HG03378 (cell line): ENCODE data around the gene CDH5.

Source experiments
- ATAC-seq: cut with Tn5 transposase; IDR thresholded peaks from one replicate; pipeline ENCODE4 v1.9.1; 2021; ENCODE audit warnings: mild to moderate bottlenecking, moderate library complexity; ENCODE audit not compliant: unreplicated experiment

CDH5 gene

GRCh38 chr16:66390346-66391108 lies 24.0 kb downstream of the CDH5 start:
- ATAC-seq = no peak

GRCh38 chr16:66391726-66392670 lies 25.5 kb downstream of the CDH5 start:
- no peak for ATAC-seq

GRCh38 chr16:66395806-66396555 lies 29.5 kb downstream of the CDH5 start:
- ATAC-seq = no peak

- ATAC-seq = no peak
Observed at GRCh38 chr16:66397736-66398433, 31.4 kb downstream of the CDH5 start.

DNA sequence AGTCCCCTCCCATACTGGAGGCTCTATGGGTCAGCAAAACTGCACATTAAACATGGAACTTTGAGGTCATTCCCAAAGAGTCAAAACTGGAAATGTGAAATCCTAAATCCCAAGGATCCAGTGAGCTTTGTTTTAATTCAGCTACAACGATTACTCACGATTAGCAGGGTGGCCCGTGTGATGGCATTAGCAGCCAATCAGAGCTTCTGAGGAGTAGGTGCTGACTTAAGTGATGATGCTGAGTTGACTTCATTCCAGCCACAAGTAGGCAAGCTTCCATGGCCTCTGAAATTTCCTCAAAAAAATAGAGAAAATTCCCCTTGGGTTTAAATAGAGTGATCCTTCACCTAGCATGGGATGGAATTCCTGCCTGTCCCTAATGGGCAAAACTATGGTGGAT lies 32.5 kb downstream of the CDH5 start:
- ATAC-seq = no peak

DNA sequence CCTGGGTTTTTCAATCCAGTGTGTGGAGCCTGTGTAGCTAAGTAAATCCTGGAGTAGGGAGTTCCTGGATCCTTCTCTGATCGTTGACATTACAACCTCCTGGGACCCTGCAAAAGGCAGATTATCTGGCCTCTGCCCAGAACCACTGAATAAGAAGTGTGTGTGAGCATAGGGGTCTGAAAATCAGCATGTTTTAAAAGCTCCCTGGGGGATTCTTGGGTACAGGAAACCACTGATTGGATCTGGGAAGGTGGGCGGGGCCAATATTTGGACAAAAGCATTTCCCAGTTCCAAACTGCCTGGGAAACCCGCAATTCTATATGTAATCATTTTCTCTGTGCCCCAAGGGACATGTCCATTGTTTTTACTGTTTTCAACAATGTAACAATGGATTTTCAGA lies 33.4 kb downstream of the CDH5 start:
- ATAC-seq = no peak

GRCh38 chr16:66400503-66401380 lies 34.3 kb downstream of the CDH5 start:
- ATAC-seq = no peak

- ATAC-seq = no peak
Observed at GRCh38 chr16:66401610-66402009, 35.1 kb downstream of the CDH5 start.

GRCh38 chr16:66402166-66402565 lies 35.7 kb downstream of the CDH5 start:
- no peak for ATAC-seq

DNA sequence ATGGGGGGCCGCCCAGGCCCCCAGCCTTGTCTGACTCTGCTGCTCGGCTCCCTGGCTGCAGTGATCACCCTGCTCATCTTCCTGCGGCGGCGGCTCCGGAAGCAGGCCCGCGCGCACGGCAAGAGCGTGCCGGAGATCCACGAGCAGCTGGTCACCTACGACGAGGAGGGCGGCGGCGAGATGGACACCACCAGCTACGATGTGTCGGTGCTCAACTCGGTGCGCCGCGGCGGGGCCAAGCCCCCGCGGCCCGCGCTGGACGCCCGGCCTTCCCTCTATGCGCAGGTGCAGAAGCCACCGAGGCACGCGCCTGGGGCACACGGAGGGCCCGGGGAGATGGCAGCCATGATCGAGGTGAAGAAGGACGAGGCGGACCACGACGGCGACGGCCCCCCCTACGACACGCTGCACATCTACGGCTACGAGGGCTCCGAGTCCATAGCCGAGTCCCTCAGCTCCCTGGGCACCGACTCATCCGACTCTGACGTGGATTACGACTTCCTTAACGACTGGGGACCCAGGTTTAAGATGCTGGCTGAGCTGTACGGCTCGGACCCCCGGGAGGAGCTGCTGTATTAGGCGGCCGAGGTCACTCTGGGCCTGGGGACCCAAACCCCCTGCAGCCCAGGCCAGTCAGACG lies 36.2 kb downstream of the CDH5 start:
- ATAC-seq = no peak

DNA sequence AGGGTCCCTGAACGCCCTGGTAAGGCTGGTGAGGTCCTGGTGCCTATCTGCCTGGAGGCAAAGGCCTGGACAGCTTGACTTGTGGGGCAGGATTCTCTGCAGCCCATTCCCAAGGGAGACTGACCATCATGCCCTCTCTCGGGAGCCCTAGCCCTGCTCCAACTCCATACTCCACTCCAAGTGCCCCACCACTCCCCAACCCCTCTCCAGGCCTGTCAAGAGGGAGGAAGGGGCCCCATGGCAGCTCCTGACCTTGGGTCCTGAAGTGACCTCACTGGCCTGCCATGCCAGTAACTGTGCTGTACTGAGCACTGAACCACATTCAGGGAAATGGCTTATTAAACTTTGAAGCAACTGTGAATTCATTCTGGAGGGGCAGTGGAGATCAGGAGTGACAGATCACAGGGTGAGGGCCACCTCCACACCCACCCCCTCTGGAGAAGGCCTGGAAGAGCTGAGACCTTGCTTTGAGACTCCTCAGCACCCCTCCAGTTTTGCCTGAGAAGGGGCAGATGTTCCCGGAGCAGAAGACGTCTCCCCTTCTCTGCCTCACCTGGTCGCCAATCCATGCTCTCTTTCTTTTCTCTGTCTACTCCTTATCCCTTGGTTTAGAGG lies 37.1 kb downstream of the CDH5 start:
- no peak for ATAC-seq

DNA sequence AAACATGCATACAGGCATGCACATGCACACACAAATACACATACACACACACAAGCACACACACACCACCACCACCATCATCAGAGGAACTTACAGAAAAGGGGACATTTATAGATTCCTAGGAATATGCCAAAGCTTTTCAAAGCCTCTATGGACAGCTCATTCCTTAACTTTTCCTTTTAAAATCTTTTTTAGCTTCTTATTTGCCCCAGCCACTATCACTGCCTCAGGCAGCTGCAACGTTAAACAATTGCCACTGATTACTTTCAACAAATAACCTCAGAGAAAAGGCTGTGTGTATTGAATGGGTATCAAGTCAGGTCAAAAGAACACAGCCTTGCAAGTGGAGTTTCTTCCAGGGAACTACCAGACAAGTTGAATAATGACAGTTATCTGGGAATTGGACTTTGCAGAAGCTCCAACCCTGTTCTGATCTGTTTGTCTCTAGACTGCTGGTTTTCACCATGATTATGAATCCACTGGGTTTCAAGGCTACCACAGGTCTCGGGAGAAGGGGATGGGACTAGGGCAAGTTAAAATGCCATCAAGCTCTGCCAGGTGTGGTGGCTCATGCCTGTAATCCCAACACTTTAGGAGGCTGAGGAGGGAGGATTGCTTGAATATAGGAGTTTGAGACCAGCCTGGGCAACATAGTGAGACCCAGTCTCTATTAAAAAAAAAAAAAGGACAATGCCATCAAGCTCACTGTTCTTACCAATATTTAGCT lies 38.7 kb downstream of the CDH5 start:
- no peak for ATAC-seq

GRCh38 chr16:66406534-66407221 lies 40.2 kb downstream of the CDH5 start:
- ATAC-seq = no peak

GRCh38 chr16:66408163-66409048 lies 41.9 kb downstream of the CDH5 start:
- ATAC-seq = no peak

GRCh38 chr16:66409156-66409555 lies 42.7 kb downstream of the CDH5 start:
- no peak for ATAC-seq

DNA sequence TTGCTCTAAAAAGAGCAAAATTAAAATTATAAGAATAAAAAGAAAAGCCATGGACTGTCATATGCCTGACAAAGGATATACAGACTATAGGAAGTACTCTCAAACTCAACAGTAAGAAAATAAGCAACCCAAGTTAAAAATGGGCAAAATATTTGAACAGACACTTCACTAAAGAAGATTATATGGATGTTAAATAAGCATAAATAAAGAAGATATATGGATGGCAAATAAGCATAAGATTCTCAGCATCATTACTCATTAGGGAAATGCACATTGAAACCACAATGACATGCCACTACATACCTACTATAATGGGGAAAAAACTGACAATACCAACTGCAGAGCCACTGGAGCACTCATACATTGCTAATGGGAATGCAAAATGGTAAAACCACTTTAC lies 45.7 kb downstream of the CDH5 start:
- no peak for ATAC-seq

DNA sequence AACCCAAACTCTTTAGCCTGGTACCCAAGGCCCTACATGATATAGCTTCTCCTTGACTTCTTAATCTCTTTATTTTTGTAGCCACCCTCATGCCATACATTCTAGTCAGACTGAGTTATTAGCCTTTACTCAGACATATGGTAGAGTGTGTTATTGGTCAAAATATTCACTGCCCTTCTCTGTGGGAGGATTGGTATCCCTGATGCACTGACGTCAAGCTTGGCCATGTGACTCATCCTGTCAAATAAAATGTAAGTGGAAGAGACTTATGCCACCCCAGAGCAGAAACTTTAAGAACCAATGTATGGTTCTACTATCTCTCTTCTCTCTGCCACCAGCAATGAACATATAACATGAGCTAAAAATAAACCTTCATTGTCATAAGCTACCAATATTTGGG lies 48.4 kb downstream of the CDH5 start:
- ATAC-seq = no peak
